Retinal pigment epithelial cell (primary cell): Measurements from ENCODE around the gene ZNF521.

ENCODE experiments used
- DNase-seq: peaks from one replicate; pipeline ENCODE4 v3.0.0-alpha.2; 2010; ENCODE audit warnings: low read depth
- H3K4me3 ChIP-seq: 2 replicates; pipeline ENCODE4 v1.5.1; 2011; ENCODE audit warnings: mild to moderate bottlenecking, low read length, control low read depth, moderate library complexity
- TF ChIP-seq, protein P1 (sequence below): conservative IDR thresholded peaks from 2 replicates; pipeline ENCODE4 v1.5.1; 2011; ENCODE audit warnings: low read depth, low read length, control low read depth, inconsistent platforms

The ZNF521 gene

DNA sequence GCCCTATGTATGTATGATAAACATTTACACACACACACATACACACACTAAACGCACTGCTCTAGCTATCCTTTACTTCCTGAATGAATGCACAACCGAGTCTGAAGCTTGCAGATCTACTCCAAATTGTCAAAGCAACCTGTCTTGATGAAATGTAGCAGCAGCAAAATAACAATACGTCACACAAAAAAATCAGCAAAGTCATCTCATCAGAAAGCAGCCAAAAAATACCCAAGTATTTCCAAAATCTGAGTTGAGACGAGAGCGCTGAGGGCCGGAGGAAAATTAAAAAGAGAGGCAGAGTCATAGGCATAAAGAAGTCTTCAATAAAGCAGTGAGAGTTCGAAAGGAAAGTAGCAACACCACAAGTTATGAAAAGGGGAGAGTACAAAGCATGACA is 67.7 kb downstream of the ZNF521 start:
- no peak overlapping the region for H3K4me3 ChIP-seq
- DNase-seq: no peak
- TF ChIP-seq, protein P1, sequence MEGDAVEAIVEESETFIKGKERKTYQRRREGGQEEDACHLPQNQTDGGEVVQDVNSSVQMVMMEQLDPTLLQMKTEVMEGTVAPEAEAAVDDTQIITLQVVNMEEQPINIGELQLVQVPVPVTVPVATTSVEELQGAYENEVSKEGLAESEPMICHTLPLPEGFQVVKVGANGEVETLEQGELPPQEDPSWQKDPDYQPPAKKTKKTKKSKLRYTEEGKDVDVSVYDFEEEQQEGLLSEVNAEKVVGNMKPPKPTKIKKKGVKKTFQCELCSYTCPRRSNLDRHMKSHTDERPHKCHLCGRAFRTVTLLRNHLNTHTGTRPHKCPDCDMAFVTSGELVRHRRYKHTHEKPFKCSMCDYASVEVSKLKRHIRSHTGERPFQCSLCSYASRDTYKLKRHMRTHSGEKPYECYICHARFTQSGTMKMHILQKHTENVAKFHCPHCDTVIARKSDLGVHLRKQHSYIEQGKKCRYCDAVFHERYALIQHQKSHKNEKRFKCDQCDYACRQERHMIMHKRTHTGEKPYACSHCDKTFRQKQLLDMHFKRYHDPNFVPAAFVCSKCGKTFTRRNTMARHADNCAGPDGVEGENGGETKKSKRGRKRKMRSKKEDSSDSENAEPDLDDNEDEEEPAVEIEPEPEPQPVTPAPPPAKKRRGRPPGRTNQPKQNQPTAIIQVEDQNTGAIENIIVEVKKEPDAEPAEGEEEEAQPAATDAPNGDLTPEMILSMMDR: no peak

DNA sequence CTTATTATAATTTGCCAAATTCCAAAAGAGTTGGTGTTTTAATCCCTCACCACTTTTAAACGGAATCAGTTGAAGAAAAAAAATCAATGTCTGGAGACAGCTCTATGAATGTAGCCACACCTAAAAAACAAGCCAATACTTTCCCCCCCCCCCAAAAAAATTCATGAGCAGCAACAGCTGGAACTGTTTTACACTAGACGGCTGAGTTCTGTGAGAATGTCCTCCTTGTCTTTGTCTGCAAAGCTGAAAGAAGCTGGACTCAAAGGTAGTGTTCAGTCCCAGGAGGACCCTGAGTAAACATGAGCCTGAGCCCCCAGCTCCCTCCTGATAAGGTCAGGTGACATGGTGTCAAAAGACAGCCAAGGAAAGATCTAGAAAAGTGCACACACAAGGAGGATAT is 68.2 kb downstream of the ZNF521 start:
- no peak overlapping the region for H3K4me3 ChIP-seq
- TF ChIP-seq, protein P1: no peak
- no peak for DNase-seq

GRCh38 chr18:25282896-25283703 is 68.9 kb downstream of the ZNF521 start:
- DNase-seq: no peak
- TF ChIP-seq, protein P1: no peak
- H3K4me3 ChIP-seq: no peak overlapping the region

GRCh38 chr18:25282282-25282681 is 69.7 kb downstream of the ZNF521 start:
- no peak for DNase-seq
- H3K4me3 ChIP-seq: no peak overlapping the region
- TF ChIP-seq, protein P1: no peak

DNA sequence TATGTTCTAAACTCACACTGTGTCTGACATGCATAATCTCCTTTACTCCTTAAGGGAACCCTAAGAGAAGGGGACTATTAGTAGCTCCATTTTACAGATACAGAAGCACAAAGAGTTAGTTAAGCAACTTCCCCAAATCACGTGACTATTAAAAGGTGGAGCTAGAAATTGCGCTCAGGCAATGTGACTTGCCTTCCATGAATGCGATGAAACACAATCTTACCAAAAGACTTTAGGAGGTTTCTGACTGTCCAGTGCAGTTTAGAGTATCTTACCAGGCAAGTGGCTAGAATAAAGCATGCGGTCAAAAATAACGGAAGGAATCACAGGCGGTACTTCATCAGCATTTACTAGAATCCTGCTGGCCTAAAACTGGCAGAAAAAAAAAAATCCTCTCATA is 70.4 kb downstream of the ZNF521 start:
- no peak for DNase-seq
- TF ChIP-seq, protein P1: no peak
- no peak overlapping the region for H3K4me3 ChIP-seq

GRCh38 chr18:25279961-25280360 is 72.0 kb downstream of the ZNF521 start:
- TF ChIP-seq, protein P1: no peak
- H3K4me3 ChIP-seq: no peak overlapping the region
- DNase-seq: no peak

GRCh38 chr18:25279556-25279955 is 72.4 kb downstream of the ZNF521 start:
- DNase-seq: no peak
- H3K4me3 ChIP-seq: no peak overlapping the region
- TF ChIP-seq, protein P1: no peak
